ENCODE measurements around the gene MZT2A.
"Not testable (repeated sequence)": the region's sequence is repeated elsewhere in the genome, so short reads cannot be mapped to it uniquely, and the experiment has no call there.

GRCh38 chr2:131445515-131445797 lies 46.7 kb downstream of the MZT2A start:
- TF ChIP-seq CTCF (IDR thresholded peaks at IDR 0.05; ENCODE audit: poor library complexity); EZH2 (IDR thresholded peaks at IDR 0.05; ENCODE audit: borderline replicate concordance); EZH2phosphoT487 (IDR thresholded peaks at IDR 0.05; ENCODE audit: low read depth, severe bottlenecking, unreplicated experiment): not testable (repeated sequence)

Measured in hepatocyte (in vitro differentiated cells).